HG03095 (cell line): ENCODE results near the gene EEF1AKMT4.

Experiments
- ATAC-seq: cut with Tn5 transposase; IDR thresholded peaks from one replicate; pipeline ENCODE4 v1.9.1; 2021; ENCODE audit warnings: moderate library complexity; ENCODE audit not compliant: unreplicated experiment

The EEF1AKMT4 gene

DNA sequence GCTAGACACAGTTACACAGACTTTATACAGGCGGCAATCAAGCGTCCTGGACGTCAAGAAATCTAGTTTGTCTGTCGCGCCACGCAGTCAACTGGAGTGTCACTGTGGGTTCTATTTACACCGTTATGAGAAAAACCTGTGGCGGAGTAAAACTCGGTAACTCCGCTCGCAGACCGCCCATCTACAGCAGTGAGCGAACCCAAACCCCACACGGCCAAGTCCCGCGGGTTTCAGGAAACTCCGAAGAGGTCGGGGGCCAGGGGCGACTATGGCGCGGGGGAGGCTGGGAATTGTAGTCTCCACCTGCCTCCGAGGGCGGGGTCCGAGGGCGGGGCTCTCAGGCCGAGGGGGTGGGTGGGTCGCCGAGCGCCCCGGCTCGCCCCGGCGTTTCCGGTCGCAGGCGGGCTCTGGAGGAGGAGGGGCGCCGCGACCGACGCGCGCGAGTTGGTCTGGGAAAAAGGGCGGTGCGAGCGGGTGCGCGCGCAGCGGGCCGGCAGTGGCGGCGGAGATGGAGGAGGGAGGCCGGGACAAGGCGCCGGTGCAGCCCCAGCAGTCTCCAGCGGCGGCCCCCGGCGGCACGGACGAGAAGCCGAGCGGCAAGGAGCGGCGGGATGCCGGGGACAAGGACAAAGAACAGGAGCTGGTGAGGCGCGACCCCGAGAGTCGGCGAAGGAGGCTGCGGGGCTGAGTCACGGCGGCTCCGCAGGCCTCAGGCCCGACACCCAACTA lies 49.5 kb downstream of the EEF1AKMT4 start, which contains the start of gene PSMD2:
TSS of gene PSMD2 (plus strand) at position 483 of the 729 bp plus-strand sequence. CDS start at position 509, 26 bp downstream.
- peak; percentile 91 for ATAC-seq

DNA sequence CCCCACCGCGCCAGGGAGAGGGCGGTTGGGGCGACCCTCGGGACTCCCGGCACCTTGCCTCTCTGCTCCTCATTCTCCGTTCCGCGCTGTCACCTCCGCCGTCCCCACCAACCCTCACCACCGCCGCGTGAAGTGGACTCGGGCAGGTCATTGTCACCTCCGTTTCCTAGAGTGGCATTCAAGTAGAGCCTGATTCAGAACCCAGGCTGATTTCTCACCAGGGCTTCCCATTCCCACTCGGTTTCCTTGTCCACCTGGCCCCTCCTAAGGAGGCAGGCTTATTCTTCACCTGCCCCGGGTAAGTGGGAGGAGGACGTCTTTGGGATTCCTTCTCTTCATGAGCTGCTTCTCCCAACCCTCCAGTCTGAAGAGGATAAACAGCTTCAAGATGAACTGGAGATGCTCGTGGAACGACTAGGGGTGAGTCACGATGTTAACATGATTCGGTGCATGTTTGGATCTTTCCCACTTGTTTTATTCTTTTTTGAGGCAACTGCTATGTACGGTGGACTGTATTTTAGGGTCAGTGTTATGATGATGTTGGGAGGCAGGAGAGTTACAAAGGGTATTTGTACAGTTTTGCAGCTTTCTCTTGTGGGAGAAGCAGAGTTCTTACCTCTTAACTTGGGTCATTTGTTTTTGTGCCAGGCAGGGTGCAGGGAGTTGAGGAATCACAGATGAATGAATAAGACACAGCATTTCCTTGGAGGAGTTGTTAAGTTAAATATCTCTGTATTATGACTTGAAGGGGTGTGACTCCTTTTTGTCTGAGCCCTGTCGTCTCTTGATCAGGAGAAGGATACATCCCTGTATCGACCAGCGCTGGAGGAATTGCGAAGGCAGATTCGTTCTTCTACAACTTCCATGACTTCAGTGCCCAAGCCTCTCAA lies 50.3 kb downstream of the EEF1AKMT4 start:
- no peak for ATAC-seq

DNA sequence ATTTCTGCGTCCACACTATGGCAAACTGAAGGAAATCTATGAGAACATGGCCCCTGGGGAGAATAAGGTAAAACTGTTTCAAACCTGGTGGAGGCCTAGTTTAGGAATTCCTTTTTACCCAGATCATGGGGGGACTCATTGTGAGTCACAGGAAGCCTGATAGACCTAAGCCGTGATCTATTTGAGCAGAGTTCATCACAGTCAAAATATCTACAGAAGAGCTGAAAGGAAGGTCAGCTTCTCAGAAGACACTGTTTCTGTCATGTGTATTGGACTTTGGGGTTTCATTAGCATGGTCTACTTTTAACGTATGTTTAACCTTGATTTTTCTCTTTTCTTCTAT lies 50.9 kb downstream of the EEF1AKMT4 start:
- no peak for ATAC-seq

DNA sequence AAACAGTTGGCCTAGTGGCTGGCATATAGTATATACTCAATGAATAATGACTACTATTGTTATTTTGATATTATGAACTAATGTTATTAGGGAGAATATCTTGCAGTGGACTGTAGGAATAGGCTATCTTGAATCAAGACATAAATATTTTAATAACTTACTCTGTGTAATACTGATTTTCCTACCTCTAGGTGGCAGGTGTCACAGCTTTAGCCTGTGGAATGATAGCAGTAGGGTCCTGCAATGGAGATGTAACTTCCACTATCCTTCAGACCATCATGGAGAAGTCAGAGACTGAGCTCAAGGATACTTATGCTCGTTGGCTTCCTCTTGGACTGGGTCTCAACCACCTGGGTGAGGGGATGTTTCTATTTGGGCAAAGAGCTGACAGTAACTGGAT lies 56.1 kb downstream of the EEF1AKMT4 start:
- no peak for ATAC-seq

DNA sequence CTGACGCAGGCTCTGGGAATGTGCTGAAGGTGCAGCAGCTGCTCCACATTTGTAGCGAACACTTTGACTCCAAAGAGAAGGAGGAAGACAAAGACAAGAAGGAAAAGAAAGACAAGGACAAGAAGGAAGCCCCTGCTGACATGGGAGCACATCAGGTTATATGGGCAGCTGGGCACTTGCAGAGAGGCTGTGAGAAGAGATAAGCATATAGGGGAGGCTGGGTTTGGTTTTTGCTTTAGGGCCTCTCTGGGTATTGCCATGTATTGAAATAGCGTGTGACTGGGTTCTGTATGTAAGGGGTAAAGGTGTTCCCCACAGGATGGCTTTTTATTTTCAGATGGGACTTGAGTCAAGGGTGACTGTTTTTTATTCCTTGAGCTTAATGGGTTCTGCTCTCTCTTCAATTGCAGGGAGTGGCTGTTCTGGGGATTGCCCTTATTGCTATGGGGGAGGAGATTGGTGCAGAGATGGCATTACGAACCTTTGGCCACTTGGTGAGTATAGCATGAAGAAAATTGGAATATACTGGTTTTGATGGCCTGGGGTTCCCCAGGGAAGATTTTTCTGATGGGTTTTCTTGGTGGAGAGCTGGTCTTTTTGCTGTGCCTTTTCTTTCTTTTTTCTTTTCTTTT lies 57.0 kb downstream of the EEF1AKMT4 start:
- ATAC-seq = no peak

DNA sequence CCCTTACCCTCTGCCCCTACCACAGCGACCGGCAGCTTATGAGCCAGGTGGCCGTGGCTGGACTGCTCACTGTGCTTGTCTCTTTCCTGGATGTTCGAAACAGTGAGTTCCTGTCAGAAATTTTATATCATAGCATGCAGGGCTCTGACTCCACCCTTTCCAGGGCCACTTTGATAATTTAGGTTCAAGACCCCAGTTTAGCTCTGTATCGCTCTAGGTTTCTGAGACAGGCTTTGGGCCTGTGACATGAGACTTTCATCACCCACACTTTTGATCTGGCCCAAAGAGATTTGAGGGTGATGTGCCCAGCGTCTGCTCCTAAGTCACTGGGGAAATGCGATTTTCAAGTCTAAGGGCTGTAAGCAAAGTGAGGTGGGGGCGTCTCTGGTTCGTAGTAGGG lies 58.4 kb downstream of the EEF1AKMT4 start:
- no peak for ATAC-seq
